DND-41 (cell line): ENCODE measurements around the gene FEN1.

ENCODE experiments used
- CTCF ChIP-seq: IDR thresholded peaks from 2 replicates; pipeline ENCODE4 v1.5.1; 2012; ENCODE audit warnings: borderline replicate concordance, low read length, moderate library complexity, mild to moderate bottlenecking; ENCODE audit not compliant: poor library complexity, severe bottlenecking; ENCODE audit errors: extremely low read depth
- EZH2 ChIP-seq: IDR thresholded peaks from 3 replicates; pipeline ENCODE4 v1.6.1; 2012; ENCODE audit warnings: borderline replicate concordance, low read depth, mild to moderate bottlenecking, moderate library complexity, low read length, inconsistent platforms; ENCODE audit not compliant: severe bottlenecking

- TF ChIP-seq CTCF, result no peak
- no peak for TF ChIP-seq EZH2
Measured at GRCh38 chr11:61811831-61812230, 19.1 kb downstream of the FEN1 start.
